HG03060 (cell line): Measurements from ENCODE around the gene NLRP10.

Source experiments
- ATAC-seq: cut with Tn5 transposase; IDR thresholded peaks from one replicate; pipeline ENCODE4 v1.9.1; 2021; ENCODE audit warnings: low read depth, moderate number of reproducible peaks; ENCODE audit not compliant: unreplicated experiment

Gene NLRP10

GRCh38 chr11:7977232-7977917 is 12.1 kb upstream of the NLRP10 start:
- no peak for ATAC-seq

GRCh38 chr11:7974668-7975067 is 9.4 kb upstream of the NLRP10 start:
- ATAC-seq, result no peak

GRCh38 chr11:7973011-7973410 is 7.8 kb upstream of the NLRP10 start:
- ATAC-seq, result no peak

- ATAC-seq, result no peak
Measured at GRCh38 chr11:7971846-7972245, 6.6 kb upstream of the NLRP10 start.

- no peak for ATAC-seq
Measured at GRCh38 chr11:7969756-7970646, 4.8 kb upstream of the NLRP10 start.

- ATAC-seq, result no peak
Measured at GRCh38 chr11:7968686-7969085, 3.4 kb upstream of the NLRP10 start.

GRCh38 chr11:7967826-7968225 is 2.6 kb upstream of the NLRP10 start:
- no peak for ATAC-seq

GRCh38 chr11:7967097-7967496 is 1.9 kb upstream of the NLRP10 start:
- ATAC-seq, result no peak

GRCh38 chr11:7964873-7965272 is 374 bp downstream of the NLRP10 start:
- ATAC-seq, result no peak

GRCh38 chr11:7964261-7964660 is 986 bp downstream of the NLRP10 start:
- no peak for ATAC-seq

- ATAC-seq, result no peak
Measured at GRCh38 chr11:7955191-7955590, 10.1 kb downstream of the NLRP10 start.

- no peak for ATAC-seq
Measured at GRCh38 chr11:7949934-7950333, 15.3 kb downstream of the NLRP10 start.

GRCh38 chr11:7944123-7944522 is 21.1 kb downstream of the NLRP10 start:
- ATAC-seq, result no peak

GRCh38 chr11:7941608-7942007 is 23.6 kb downstream of the NLRP10 start, which contains the start of gene OR10A3:
Gene OR10A3 (minus strand): TSS chr11:7941708. CDS start chr11:7939520, 2,188 bp downstream.
- no peak for ATAC-seq

GRCh38 chr11:7941146-7941545 is 24.1 kb downstream of the NLRP10 start:
- no peak for ATAC-seq

GRCh38 chr11:7936615-7937014 is 28.6 kb downstream of the NLRP10 start:
- ATAC-seq, result no peak

GRCh38 chr11:7931168-7931567 is 34.1 kb downstream of the NLRP10 start, which contains the start of gene OR10A6:
Gene OR10A6 (minus strand): TSS chr11:7931268. CDS start chr11:7928662, 2,606 bp downstream.
- ATAC-seq, result no peak

GRCh38 chr11:7927635-7928034 is 37.6 kb downstream of the NLRP10 start:
- ATAC-seq, result no peak

- ATAC-seq, result no peak
Measured at GRCh38 chr11:7924536-7924935, 40.7 kb downstream of the NLRP10 start.

GRCh38 chr11:7918141-7918540 is 47.1 kb downstream of the NLRP10 start:
- ATAC-seq, result no peak
